ENCODE results near the gene SF3B6. TPM values are rescaled to one million over a fixed set of nuclear protein-coding genes. Genes with fewer than 3 reads are reported as not detected.
A peak's percentile ranks its signal among the peaks of the same experiment; 100 is the strongest.
"Not testable (repeated sequence)": the region's sequence is repeated elsewhere in the genome, so short reads cannot be mapped to it uniquely, and the experiment has no call there.

Gene SF3B6
- total and polyA plus RNA-seq, 2 experiments from 2014 or later, result 88.5 to 238 TPM

DNA sequence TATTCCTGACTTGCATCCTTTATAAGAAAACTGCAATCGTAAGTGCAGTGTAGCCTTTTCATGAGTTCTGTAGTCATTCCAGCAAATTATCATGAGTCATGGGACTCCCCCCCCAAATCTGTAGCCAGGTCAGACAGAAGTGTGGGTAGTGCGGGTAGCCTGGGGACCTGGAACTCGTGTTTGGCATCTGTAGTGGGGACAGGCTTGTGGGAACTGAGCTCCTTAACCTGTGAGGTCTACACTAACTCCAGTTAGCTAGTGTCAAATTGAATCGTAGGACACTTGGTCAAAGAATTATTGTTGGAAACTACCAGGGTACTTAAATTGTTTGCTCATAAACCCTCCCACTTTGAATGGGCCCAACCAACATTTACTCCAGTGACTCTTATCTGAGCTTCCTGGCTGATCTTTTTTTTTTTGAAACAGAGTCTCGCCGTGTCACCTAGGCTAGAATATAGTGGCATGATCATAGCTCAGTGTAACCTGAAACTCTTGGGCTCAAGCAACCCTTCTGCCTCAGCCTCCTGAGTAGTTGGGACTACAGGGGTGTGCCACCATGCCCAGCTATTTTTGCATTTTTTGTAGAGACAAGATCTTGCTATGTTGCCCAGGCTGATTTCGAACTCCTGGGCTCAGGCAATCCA is 34.7 kb upstream of the SF3B6 start:
- Histone ChIP-seq H3K4me1 (ENCODE audit: low read depth) (peaks cover 16% of the 10 kb centered on the region), H3K4me3 (no peak overlapping the region), H3K27me3 (no peaks in the 10 kb centered on the region), H3K27ac (peak overlapping the region; percentile 94), H3K9me3 (ENCODE audit: low read depth) (no peaks in the 10 kb centered on the region), H3K36me3 (no peaks in the 10 kb centered on the region)
- no peak for DNase-seq (ENCODE audit: low read depth in 1 of 2, low spot score in 1 of 2)
- no peak for TF ChIP-seq CTCF (IDR thresholded peaks at IDR 0.05; ENCODE audit: low read depth, low read length)

- H3K4me1 ChIP-seq (ENCODE audit: low read depth), result peaks cover 16% of the 10 kb centered on the region
- H3K9me3 ChIP-seq (ENCODE audit: low read depth), result not testable (repeated sequence)
Observed at GRCh38 chr2:24109431-24109830, 33.3 kb upstream of the SF3B6 start.

DNA sequence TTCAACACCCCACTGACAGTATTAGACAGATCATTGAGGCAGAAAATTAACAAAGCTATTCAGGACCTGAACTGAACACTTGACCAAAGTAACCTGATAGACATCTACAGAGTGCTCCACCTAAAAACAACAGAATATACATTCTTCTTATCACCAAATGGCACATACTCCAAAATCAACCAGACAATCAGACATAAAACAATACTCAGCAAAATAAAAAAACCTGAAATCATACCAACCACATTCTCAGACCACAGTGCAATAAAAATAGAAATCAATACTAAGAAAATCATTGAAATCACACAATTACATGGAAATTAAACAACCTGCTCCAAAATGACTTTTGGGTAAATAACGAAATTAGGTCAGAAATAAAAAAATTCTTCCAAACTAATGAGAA is 31.2 kb upstream of the SF3B6 start:
- Histone ChIP-seq H3K36me3 (no peaks in the 10 kb centered on the region), H3K4me1 (ENCODE audit: low read depth) (peaks cover 16% of the 10 kb centered on the region), H3K4me3 (no peak overlapping the region), H3K27me3 (no peaks in the 10 kb centered on the region), H3K9me3 (ENCODE audit: low read depth) (no peaks in the 10 kb centered on the region), H3K27ac (no peak overlapping the region)
- TF ChIP-seq CTCF (IDR thresholded peaks at IDR 0.05; ENCODE audit: low read depth, low read length), result no peak
- DNase-seq (ENCODE audit: low read depth in 1 of 2, low spot score in 1 of 2), result no peak

More at GRCh38 chr2:24109431-24109830, 33.3 kb upstream of the SF3B6 start:
- H3K36me3 ChIP-seq; DNase-seq (ENCODE audit: low read depth in 1 of 2, low spot score in 1 of 2); H3K27ac ChIP-seq; H3K27me3 ChIP-seq; H3K4me3 ChIP-seq: not testable (repeated sequence)

DNA sequence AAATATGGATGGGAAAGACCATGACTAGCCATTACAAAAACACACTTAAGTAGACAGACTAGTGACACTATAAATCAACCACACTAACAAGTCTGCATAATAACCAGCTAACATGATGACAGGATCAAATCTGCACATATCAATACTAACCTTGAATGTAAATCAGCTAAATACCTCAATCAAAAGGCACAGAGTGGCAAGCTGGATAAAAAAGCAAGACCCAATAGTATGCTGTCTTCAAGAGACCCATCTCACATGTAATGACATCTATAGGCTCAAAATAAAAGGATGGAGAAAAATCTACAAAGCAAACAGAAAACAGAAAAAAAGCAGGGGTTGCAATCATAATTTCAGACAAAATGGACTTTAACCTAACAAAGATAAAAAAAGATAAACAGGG is 30.7 kb upstream of the SF3B6 start:
- Histone ChIP-seq H3K4me3 (no peak overlapping the region), H3K9me3 (ENCODE audit: low read depth) (no peaks in the 10 kb centered on the region), H3K27ac (no peak overlapping the region), H3K36me3 (no peaks in the 10 kb centered on the region), H3K27me3 (no peaks in the 10 kb centered on the region), H3K4me1 (ENCODE audit: low read depth) (peaks cover 13% of the 10 kb centered on the region)
- TF ChIP-seq CTCF (IDR thresholded peaks at IDR 0.05; ENCODE audit: low read depth, low read length), result no peak
- no peak for DNase-seq (ENCODE audit: low read depth in 1 of 2, low spot score in 1 of 2)

- Histone ChIP-seq H3K9me3 (ENCODE audit: low read depth) (no peaks in the 10 kb centered on the region), H3K36me3 (no peaks in the 10 kb centered on the region), H3K27me3 (no peaks in the 10 kb centered on the region), H3K27ac (no peak overlapping the region), H3K4me3 (no peak overlapping the region), H3K4me1 (ENCODE audit: low read depth) (peaks cover 3% of the 10 kb centered on the region)
- no peak for TF ChIP-seq CTCF (IDR thresholded peaks at IDR 0.05; ENCODE audit: low read depth, low read length)
- DNase-seq (ENCODE audit: low read depth in 1 of 2, low spot score in 1 of 2), result peak in 1 of 2 donors; percentile 45
Observed at GRCh38 chr2:24105816-24106215, 29.7 kb upstream of the SF3B6 start.

GRCh38 chr2:24104906-24105305 is 28.8 kb upstream of the SF3B6 start:
- H3K4me1 ChIP-seq (ENCODE audit: low read depth), result no peaks in the 10 kb centered on the region

More at GRCh38 chr2:24104906-24105305, 28.8 kb upstream of the SF3B6 start:
- H3K4me3 ChIP-seq, result no peak overlapping the region
- H3K27me3 ChIP-seq, result no peaks in the 10 kb centered on the region
- no peak for TF ChIP-seq CTCF (IDR thresholded peaks at IDR 0.05; ENCODE audit: low read depth, low read length)
- DNase-seq (ENCODE audit: low read depth in 1 of 2, low spot score in 1 of 2), result no peak
- H3K9me3 ChIP-seq (ENCODE audit: low read depth), result no peaks in the 10 kb centered on the region
- H3K36me3 ChIP-seq, result no peaks in the 10 kb centered on the region
- no peak overlapping the region for H3K27ac ChIP-seq
